Measurements from ENCODE around the gene TWF1. TPM values are rescaled to one million over a fixed set of nuclear protein-coding genes. Genes with fewer than 3 reads are reported as not detected.

The TWF1 gene
- total and polyA plus RNA-seq, 2 of the 8 experiments (the other 6 are each of a cell fraction or from before 2014, with no cell fraction given): 7.6 to 27.9 TPM

- no peak for DNase-seq (ENCODE audit: low read depth in 1 of 2, low spot score in 2 of 2)
Observed at GRCh38 chr12:43776498-43776897, 29.6 kb downstream of the TWF1 start.

More at GRCh38 chr12:43776498-43776897, 29.6 kb downstream of the TWF1 start:
- Histone ChIP-seq H4K20me1 (replicated peaks in 1 of 2; ENCODE audit: control insufficient read depth in 1 of 2, insufficient read depth in 2 of 2, low read length in 2 of 2) (no peaks in the 10 kb centered on the region), H3K79me2 (ENCODE audit: control insufficient read depth in 1 of 2, insufficient read depth in 2 of 2, low read length in 2 of 2) (no peaks in the 10 kb centered on the region), H3K56ac (replicated peaks; ENCODE audit: insufficient read length, low read depth, low read length) (no peak overlapping the region), H3K27me3 (replicated peaks in 1 of 4; ENCODE audit: control insufficient read depth in 3 of 4, extremely low read depth in 1 of 4, insufficient read depth in 3 of 4, low read length in 3 of 4) (no peaks in the 10 kb centered on the region), H2BK5ac (ENCODE audit: low read depth, low read length) (no peak overlapping the region), H3K4me2 (ENCODE audit: insufficient read depth in 1 of 2, low read depth in 2 of 2, low read length in 2 of 2) (no peak overlapping the region), H4K8ac (ENCODE audit: extremely low read depth, insufficient read depth, low read length) (no peak overlapping the region), H3K9ac (replicated peaks in 1 of 4; ENCODE audit: extremely low read depth in 1 of 4, low read depth in 3 of 4, low read length in 3 of 4) (no peak overlapping the region), H3K14ac (ENCODE audit: insufficient read length) (no peak overlapping the region), H2BK120ac (replicated peaks; ENCODE audit: low read depth, low read length) (no peak overlapping the region), H4K91ac (replicated peaks; ENCODE audit: insufficient read length, low read length) (no peak overlapping the region), H2BK15ac (ENCODE audit: low read length) (no peak overlapping the region), H3K36me3 (ENCODE audit: control insufficient read depth in 2 of 4, insufficient read depth in 4 of 4, low read length in 3 of 4) (no peaks in the 10 kb centered on the region), H2AFZ (ENCODE audit: low read length) (no peak overlapping the region), H3K23ac (ENCODE audit: insufficient read length) (no peak overlapping the region), H4K5ac (ENCODE audit: insufficient read length, low read depth, low read length) (no peak overlapping the region), H2AK5ac (ENCODE audit: low read depth, low read length) (no peak overlapping the region), H2BK20ac (ENCODE audit: low read length) (no peak overlapping the region), H3K4ac (replicated peaks; ENCODE audit: insufficient read length, low read depth, low read length) (no peak overlapping the region), H3K4me3 (ENCODE audit: extremely low read depth in 1 of 4, insufficient read depth in 2 of 4, low read depth in 3 of 4, low read length in 4 of 4) (no peak overlapping the region), H3K79me1 (ENCODE audit: low read depth, low read length) (no peaks in the 10 kb centered on the region), H3K9me3 (ENCODE audit: insufficient read depth in 2 of 2, low read depth in 1 of 2, low read length in 1 of 2) (no peaks in the 10 kb centered on the region), H2BK12ac (ENCODE audit: low read depth, low read length) (no peak overlapping the region), H3K27ac (ENCODE audit: low read depth, low read length) (no peak overlapping the region), H3K18ac (ENCODE audit: extremely low read depth, low read length) (no peak overlapping the region), H3K23me2 (ENCODE audit: low read depth, low read length) (peaks cover 2% of the 10 kb centered on the region; the same call in 1 of the 2 replicates), H3K4me1 (replicated peaks in 1 of 4; ENCODE audit: control insufficient read depth in 3 of 4, insufficient read depth in 4 of 4, low read length in 3 of 4) (no peaks in the 10 kb centered on the region)
- no peak for TF ChIP-seq CHD1 (IDR thresholded peaks at IDR 0.05; ENCODE audit: low read depth, low read length)
- TF ChIP-seq PHF8 (conservative IDR thresholded peaks at IDR 0.05; ENCODE audit: low read depth, low read length): no peak
- no peak for TF ChIP-seq SRF (IDR thresholded peaks at IDR 0.05; ENCODE audit: low read depth, low read length)
- TF ChIP-seq RAD21 (IDR thresholded peaks at IDR 0.05 in 1 of 2, conservative IDR thresholded peaks at IDR 0.05 in 1 of 2; ENCODE audit: low read depth in 2 of 2, low read length in 2 of 2): peak; percentile 63 to 74
- peak in 2 of 3 experiments; percentile 45 to 60; a peak in 2 of 4 replicates for TF ChIP-seq CTCF (IDR thresholded peaks at IDR 0.05; ENCODE audit: control extremely low read depth in 1 of 3, insufficient read depth in 1 of 3, low read depth in 1 of 3, low read length in 3 of 3)
- no peak for TF ChIP-seq MAFK (IDR thresholded peaks at IDR 0.05; ENCODE audit: low read depth, low read length)
- TF ChIP-seq POLR2A (IDR thresholded peaks at IDR 0.05; ENCODE audit: control extremely low read depth in 1 of 2, low read depth in 2 of 2, low read length in 2 of 2): no peak
- no peak for TF ChIP-seq FOSL1 (IDR thresholded peaks at IDR 0.05; ENCODE audit: insufficient read depth, low read depth, low read length)
- TF ChIP-seq SP4 (IDR thresholded peaks at IDR 0.05; ENCODE audit: low read length): no peak
- CTCF ChIA-PET (ENCODE audit: partially characterized antibody): interaction anchor here (0.5 to 9.1 kb wide), 20 partner anchors 8 to 424 kb away, joined by 3 to 113 read pairs (median 5); partner anchors contain the start of genes IRAK4 and PUS7L
- 58% methylated on average over 3 of the region's 3 CpGs; no CpG with 5 or more reads in 1 of the 2 experiments for WGBS, 2 experiments (ENCODE audit: extremely low coverage in 1 of 2, insufficient coverage in 1 of 2, insufficient read length in 1 of 2, insufficient replicate concordance in 2 of 2, low coverage in 1 of 2, low lambda C conversion rate in 2 of 2, missing lambda C conversion rate in 1 of 2)
- peak; percentile 66 for FAIRE-seq
- POLR2A ChIA-PET (ENCODE audit: partially characterized antibody): no interaction called here

All from H1 (cell line).